ENCODE measurements around the gene ZNF146. TPM values are rescaled to one million over a fixed set of nuclear protein-coding genes. Genes with fewer than 3 reads are reported as not detected.

The ZNF146 gene
- total and polyA plus RNA-seq, 2 experiments from 2014 or later, result 60.0 to 64.6 TPM

- Histone ChIP-seq H3K9me2 (ENCODE audit: insufficient read depth) (no peaks in the 10 kb centered on the region), H3K9ac (peak overlapping the region; percentile 65), H3K79me2 (ENCODE audit: insufficient read depth) (no peaks in the 10 kb centered on the region), H2AFZ (peak overlapping the region; percentile 71), H3K27me3 (replicated peaks; ENCODE audit: insufficient read depth) (no peaks in the 10 kb centered on the region), H3F3A (ENCODE audit: insufficient read depth) (no peaks in the 10 kb centered on the region), H3K27ac (no peak overlapping the region), H3K4me1 (ENCODE audit: insufficient read depth) (no peaks in the 10 kb centered on the region), H3K36me3 (ENCODE audit: low read depth) (no peaks in the 10 kb centered on the region), H3K4me2 (ENCODE audit: unreplicated experiment) (peak overlapping the region; percentile 76), H3K9me3 (ENCODE audit: low read depth) (no peaks in the 10 kb centered on the region), H3K4me3 (peak overlapping the region; percentile 72), H4K20me1 (ENCODE audit: insufficient read depth) (no peaks in the 10 kb centered on the region)
- DNase-seq, result no peak
- 59 to 62% methylated on average over 35 to 42 of the region's 42 CpGs for WGBS, 2 experiments (ENCODE audit: low coverage in 1 of 2, low lambda C conversion rate in 2 of 2, missing lambda C conversion rate in 2 of 2)
- TF ChIP-seq EZH2phosphoT487 (IDR thresholded peaks at IDR 0.05; ENCODE audit: insufficient read depth, low read depth), result no peak
- no peak for TF ChIP-seq EZH2 (IDR thresholded peaks at IDR 0.05; ENCODE audit: insufficient read depth, poor library complexity, severe bottlenecking)
- in situ Hi-C loops (cut with MboI), result loop anchor here (10.0 kb wide), 1 partner anchor 78 kb away; no protein-coding TSS in a partner anchor
Observed at GRCh38 chr19:36256853-36257519, 42.1 kb downstream of the ZNF146 start.

DNA sequence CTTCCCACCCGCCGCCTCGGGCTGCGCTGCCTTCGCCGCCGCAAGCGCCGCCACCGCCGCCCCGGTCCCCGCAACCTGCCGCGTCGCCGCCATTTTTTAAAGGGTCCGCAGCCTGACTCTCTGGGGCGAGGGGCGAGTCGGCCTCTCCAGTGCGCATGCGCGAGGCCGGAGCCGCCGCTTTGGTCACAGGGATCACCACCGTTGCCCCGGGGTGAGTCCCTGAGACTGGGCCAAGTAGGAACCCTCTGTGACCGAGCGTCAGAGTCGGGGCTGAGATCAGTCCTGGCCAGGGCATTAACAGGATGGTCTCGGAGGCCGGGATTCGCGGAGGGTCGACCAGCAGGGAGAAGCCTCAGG, 42.6 kb downstream of the ZNF146 start:
- in situ Hi-C loops (cut with MboI), result loop anchor here (10.0 kb wide), 1 partner anchor 77 kb away; no protein-coding TSS in a partner anchor
- H3K4me1 ChIP-seq (ENCODE audit: insufficient read depth), result no peaks in the 10 kb centered on the region
- H3F3A ChIP-seq (ENCODE audit: insufficient read depth), result no peaks in the 10 kb centered on the region
- H3K9ac ChIP-seq, result peak overlapping the region; percentile 65
- peak; percentile 26 for DNase-seq
- TF ChIP-seq EZH2phosphoT487 (IDR thresholded peaks at IDR 0.05; ENCODE audit: insufficient read depth, low read depth) (no peak), EZH2 (IDR thresholded peaks at IDR 0.05; ENCODE audit: insufficient read depth, poor library complexity, severe bottlenecking) (no peak)
- H3K9me3 ChIP-seq (ENCODE audit: low read depth), result no peaks in the 10 kb centered on the region
- H3K79me2 ChIP-seq (ENCODE audit: insufficient read depth), result no peaks in the 10 kb centered on the region
- H3K9me2 ChIP-seq (ENCODE audit: insufficient read depth), result no peaks in the 10 kb centered on the region
- H2AFZ ChIP-seq, result peak overlapping the region; percentile 71
- no peak overlapping the region for H3K27ac ChIP-seq
- 5 to 12% methylated on average over 36 to 37 of the region's 37 CpGs for WGBS, 2 experiments (ENCODE audit: low coverage in 1 of 2, low lambda C conversion rate in 2 of 2, missing lambda C conversion rate in 2 of 2)
- H3K4me3 ChIP-seq, result peak overlapping the region; percentile 72
- no peaks in the 10 kb centered on the region for H3K27me3 ChIP-seq (replicated peaks; ENCODE audit: insufficient read depth)
- peak overlapping the region; percentile 76 for H3K4me2 ChIP-seq (ENCODE audit: unreplicated experiment)
- no peaks in the 10 kb centered on the region for H4K20me1 ChIP-seq (ENCODE audit: insufficient read depth)
- H3K36me3 ChIP-seq (ENCODE audit: low read depth), result no peaks in the 10 kb centered on the region

DNA sequence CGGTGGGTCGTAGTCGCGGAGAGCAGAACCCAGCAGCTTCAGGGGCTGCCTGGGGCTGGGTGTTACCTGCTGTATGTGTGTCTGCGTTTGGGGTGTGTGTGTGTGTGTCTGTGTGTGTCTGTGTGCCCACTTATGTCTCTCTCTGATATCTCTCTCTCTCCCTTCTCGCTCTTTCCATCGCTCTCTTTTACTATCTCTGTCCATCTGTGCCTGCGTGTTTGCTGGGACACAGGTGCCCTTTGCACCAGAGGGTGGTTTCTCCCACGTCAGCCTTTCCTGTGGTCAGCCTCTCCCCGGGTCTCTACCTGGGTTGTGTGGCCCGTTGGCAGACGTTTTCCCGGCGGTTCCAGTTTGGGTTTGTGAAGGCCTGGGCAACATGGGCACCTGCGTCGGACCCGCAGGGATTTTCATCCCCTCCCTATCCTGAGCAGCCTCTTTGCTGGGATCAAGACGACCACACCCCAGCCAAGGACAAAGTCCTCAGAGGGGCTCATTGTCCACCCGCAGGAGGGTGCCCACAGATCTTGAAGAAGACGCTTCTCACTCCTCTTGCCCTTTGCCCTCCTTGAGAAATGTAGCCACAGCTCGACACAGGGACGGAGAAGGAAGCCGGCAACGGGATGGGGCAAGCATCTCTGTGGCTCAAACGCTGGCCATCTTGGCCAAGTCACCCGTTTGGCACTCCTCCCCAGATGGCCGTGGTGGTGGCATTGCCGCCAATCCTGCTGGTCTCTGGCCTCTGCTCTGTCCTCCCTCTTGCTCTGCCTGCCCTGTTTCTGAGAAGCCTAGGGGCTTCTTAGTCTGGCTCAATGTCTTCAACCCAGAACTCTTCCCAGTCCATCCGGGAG, 43.3 kb downstream of the ZNF146 start:
- Histone ChIP-seq H3K9me3 (ENCODE audit: low read depth) (no peaks in the 10 kb centered on the region), H3K27me3 (replicated peaks; ENCODE audit: insufficient read depth) (no peaks in the 10 kb centered on the region), H3K27ac (no peak overlapping the region), H3K4me1 (ENCODE audit: insufficient read depth) (no peaks in the 10 kb centered on the region), H3K79me2 (ENCODE audit: insufficient read depth) (no peaks in the 10 kb centered on the region), H3K4me2 (ENCODE audit: unreplicated experiment) (no peak overlapping the region), H3K9ac (no peak overlapping the region), H3K9me2 (ENCODE audit: insufficient read depth) (no peaks in the 10 kb centered on the region), H4K20me1 (ENCODE audit: insufficient read depth) (no peaks in the 10 kb centered on the region), H3K4me3 (no peak overlapping the region), H3K36me3 (ENCODE audit: low read depth) (no peaks in the 10 kb centered on the region), H2AFZ (no peak overlapping the region), H3F3A (ENCODE audit: insufficient read depth) (no peaks in the 10 kb centered on the region)
- TF ChIP-seq EZH2phosphoT487 (IDR thresholded peaks at IDR 0.05; ENCODE audit: insufficient read depth, low read depth) (no peak), EZH2 (IDR thresholded peaks at IDR 0.05; ENCODE audit: insufficient read depth, poor library complexity, severe bottlenecking) (no peak)
- 73 to 76% methylated on average over 26 to 29 of the region's 29 CpGs for WGBS, 2 experiments (ENCODE audit: low coverage in 1 of 2, low lambda C conversion rate in 2 of 2, missing lambda C conversion rate in 2 of 2)
- in situ Hi-C loops (cut with MboI), result loop anchor here (10.0 kb wide), 1 partner anchor 77 kb away; no protein-coding TSS in a partner anchor
- no peak for DNase-seq

GRCh38 chr19:36259211-36259610, 44.3 kb downstream of the ZNF146 start:
- no peaks in the 10 kb centered on the region for H3K9me3 ChIP-seq (ENCODE audit: low read depth)
- DNase-seq, result no peak
- H3F3A ChIP-seq (ENCODE audit: insufficient read depth), result no peaks in the 10 kb centered on the region
- no peaks in the 10 kb centered on the region for H3K79me2 ChIP-seq (ENCODE audit: insufficient read depth)
- no peak for TF ChIP-seq EZH2 (IDR thresholded peaks at IDR 0.05; ENCODE audit: insufficient read depth, poor library complexity, severe bottlenecking)
- TF ChIP-seq EZH2phosphoT487 (IDR thresholded peaks at IDR 0.05; ENCODE audit: insufficient read depth, low read depth), result no peak
- in situ Hi-C loops (cut with MboI), result loop anchor here (10.0 kb wide), 1 partner anchor 76 kb away; no protein-coding TSS in a partner anchor
- H3K27ac ChIP-seq, result no peak overlapping the region
- no peaks in the 10 kb centered on the region for H3K9me2 ChIP-seq (ENCODE audit: insufficient read depth)
- H3K9ac ChIP-seq, result no peak overlapping the region
- 82 to 85% methylated on average over 15 to 20 of the region's 20 CpGs for WGBS, 2 experiments (ENCODE audit: low coverage in 1 of 2, low lambda C conversion rate in 2 of 2, missing lambda C conversion rate in 2 of 2)
- no peaks in the 10 kb centered on the region for H3K4me1 ChIP-seq (ENCODE audit: insufficient read depth)
- no peak overlapping the region for H3K4me3 ChIP-seq
- H3K4me2 ChIP-seq (ENCODE audit: unreplicated experiment), result no peak overlapping the region
- H2AFZ ChIP-seq, result no peak overlapping the region
- no peaks in the 10 kb centered on the region for H4K20me1 ChIP-seq (ENCODE audit: insufficient read depth)
- no peaks in the 10 kb centered on the region for H3K36me3 ChIP-seq (ENCODE audit: low read depth)
- no peaks in the 10 kb centered on the region for H3K27me3 ChIP-seq (replicated peaks; ENCODE audit: insufficient read depth)

All from GM23248 (cell line).